H1 (cell line): ENCODE data around the gene CDH20. TPM values are rescaled to one million over a fixed set of nuclear protein-coding genes. Genes with fewer than 3 reads are reported as not detected.

Experiments used
- CTCF ChIA-PET: fragments of 300-600 bp; sonication (Branson Sonifier 250); formaldehyde crosslinking; loops from one replicate; lab custom pipeline; 2021; ENCODE audit not compliant: partially characterized antibody; lab: Charles Lee
- POLR2A ChIA-PET: fragments of 300-600 bp; sonication (Branson Sonifier 250); formaldehyde crosslinking; loops from one replicate; lab custom pipeline; 2021; ENCODE audit warnings: inconsistent platforms; ENCODE audit not compliant: partially characterized antibody; lab: Charles Lee
- DNase-seq, 2 experiments: peaks; one replicate each; pipeline versions ENCODE4 v3.0.0 to v3.0.0-alpha.2; 2010 to 2022; ENCODE audit warnings: low spot score in 2 of 2, low read depth in 1 of 2, mixed read lengths in 1 of 2
- FAIRE-seq: peaks from 2 replicates; lab custom pipeline; 2011; peaks lifted over from hg19 to GRCh38; lab: Jason Lieb, UNC
- H2AFZ ChIP-seq: 2 replicates; pipeline ENCODE4 v1.8.1; 2012; ENCODE audit warnings: low read length, inconsistent platforms
- H2AK5ac ChIP-seq: 2 replicates; pipeline ENCODE4 v1.6.1; 2013; ENCODE audit warnings: low read depth, low read length
- H2BK120ac ChIP-seq: replicated peaks from 2 replicates; pipeline ENCODE3; 2013; ENCODE audit warnings: low read depth, low read length, inconsistent platforms
- H2BK12ac ChIP-seq: 2 replicates; pipeline ENCODE4 v1.6.1; 2013; ENCODE audit warnings: low read depth, low read length
- H2BK15ac ChIP-seq: 2 replicates; pipeline ENCODE4 v1.6.1; 2013; ENCODE audit warnings: low read length
- H2BK20ac ChIP-seq: 2 replicates; pipeline ENCODE4 v1.6.1; 2013; ENCODE audit warnings: low read length
- H2BK5ac ChIP-seq: 2 replicates; pipeline ENCODE4 v1.6.1; 2013; ENCODE audit warnings: low read depth, low read length
- H3K14ac ChIP-seq: 2 replicates; pipeline ENCODE4 v1.6.1; 2013; ENCODE audit warnings: inconsistent platforms; ENCODE audit not compliant: insufficient read length
- H3K18ac ChIP-seq: 2 replicates; pipeline ENCODE4 v1.6.1; 2013; ENCODE audit warnings: low read length; ENCODE audit errors: extremely low read depth
- H3K23ac ChIP-seq: 2 replicates; pipeline ENCODE4 v1.6.1; 2013; ENCODE audit warnings: inconsistent platforms; ENCODE audit not compliant: insufficient read length
- H3K23me2 ChIP-seq: 2 replicates; pipeline ENCODE4 v1.6.1; 2013; ENCODE audit warnings: low read depth, low read length
- H3K27ac ChIP-seq: 2 replicates; pipeline ENCODE4 v1.6.1; 2011; ENCODE audit warnings: low read depth, low read length, inconsistent platforms
- H3K27me3 ChIP-seq, 4 experiments: replicated peaks in 1 of 4; 1 replicate in 1 of 4; 2 replicates in 3 of 4; pipeline versions ENCODE4 v1.6.1 to v1.8.1; 2011 to 2013; ENCODE audit warnings: low read length in 3 of 4, mild to moderate bottlenecking in 3 of 4, inconsistent platforms in 2 of 4, mixed read lengths in 2 of 4, moderate library complexity in 1 of 4; ENCODE audit not compliant: control insufficient read depth in 3 of 4, insufficient read depth in 3 of 4; ENCODE audit errors: extremely low read depth in 1 of 4
- H3K36me3 ChIP-seq, 4 experiments: 2 replicates each; pipeline versions ENCODE4 v1.6.1 to v1.8.1; 2011 to 2013; ENCODE audit warnings: mild to moderate bottlenecking in 4 of 4, low read length in 3 of 4, moderate library complexity in 2 of 4, control low read depth in 1 of 4, inconsistent platforms in 1 of 4; ENCODE audit not compliant: insufficient read depth in 4 of 4, control insufficient read depth in 2 of 4
- H3K4ac ChIP-seq: replicated peaks from 2 replicates; pipeline ENCODE3; 2013; ENCODE audit warnings: low read length, low read depth, mixed read lengths, inconsistent platforms; ENCODE audit not compliant: insufficient read length
- H3K4me1 ChIP-seq, 4 experiments: replicated peaks in 1 of 4; 1 replicate in 1 of 4; 2 replicates in 3 of 4; pipeline versions ENCODE4 v1.6.1 to v1.8.1; 2011 to 2013; ENCODE audit warnings: low read length in 3 of 4, inconsistent platforms in 2 of 4, mixed read lengths in 1 of 4; ENCODE audit not compliant: insufficient read depth in 4 of 4, control insufficient read depth in 3 of 4
- H3K4me2 ChIP-seq, 2 experiments: 2 replicates each; pipeline versions ENCODE4 v1.6.1 to v1.8.1; 2011 to 2013; ENCODE audit warnings: low read depth in 2 of 2, low read length in 2 of 2, control low read depth in 1 of 2, inconsistent platforms in 1 of 2, mild to moderate bottlenecking in 1 of 2; ENCODE audit not compliant: insufficient read depth in 1 of 2
- H3K4me3 ChIP-seq, 4 experiments: fragments of 200-600, 300-600 bp in 1 of 4; sonication (generic), shearing (Covaris generic), sonication (Bioruptor Twin) in 1 of 4; 2 replicates each; pipeline versions ENCODE4 v1.5.1 to v1.8.1; 2011 to 2016; ENCODE audit warnings: low read length in 4 of 4, low read depth in 3 of 4, control low read depth in 2 of 4, inconsistent platforms in 2 of 4, mild to moderate bottlenecking in 2 of 4, mixed read lengths in 1 of 4, moderate library complexity in 1 of 4; ENCODE audit not compliant: insufficient read depth in 2 of 4; ENCODE audit errors: extremely low read depth in 1 of 4
- H3K56ac ChIP-seq: replicated peaks from 2 replicates; pipeline ENCODE3; 2013; ENCODE audit warnings: low read depth, mild to moderate bottlenecking, mixed read lengths, low read length, inconsistent platforms; ENCODE audit not compliant: insufficient read length
- H3K79me1 ChIP-seq: 2 replicates; pipeline ENCODE4 v1.6.1; 2013; ENCODE audit warnings: low read depth, low read length, control low read depth
- H3K79me2 ChIP-seq, 2 experiments: 2 replicates each; pipeline versions ENCODE4 v1.6.1 to v1.8.1; 2012 to 2013; ENCODE audit warnings: low read length in 2 of 2, mild to moderate bottlenecking in 2 of 2, inconsistent platforms in 1 of 2; ENCODE audit not compliant: insufficient read depth in 2 of 2, control insufficient read depth in 1 of 2
- H3K9ac ChIP-seq, 4 experiments: replicated peaks in 1 of 4; 1 replicate in 1 of 4; 2 replicates in 3 of 4; pipeline versions ENCODE4 v1.6.1 to v1.8.1; 2011 to 2013; ENCODE audit warnings: low read depth in 3 of 4, low read length in 3 of 4, control low read depth in 2 of 4, mild to moderate bottlenecking in 2 of 4, moderate library complexity in 2 of 4, inconsistent platforms in 1 of 4; ENCODE audit errors: extremely low read depth in 1 of 4
- H3K9me3 ChIP-seq, 2 experiments: 2 replicates each; pipeline versions ENCODE4 v1.6.1 to v1.8.1; 2012 to 2013; ENCODE audit warnings: mild to moderate bottlenecking in 2 of 2, moderate library complexity in 2 of 2, control low read depth in 1 of 2, inconsistent platforms in 1 of 2, low read depth in 1 of 2, low read length in 1 of 2, mixed read lengths in 1 of 2; ENCODE audit not compliant: insufficient read depth in 2 of 2
- H4K20me1 ChIP-seq, 2 experiments: replicated peaks in 1 of 2; 2 replicates each; pipeline versions ENCODE3 to v1.8.1; 2011 to 2013; ENCODE audit warnings: inconsistent platforms in 2 of 2, low read length in 2 of 2, mild to moderate bottlenecking in 1 of 2; ENCODE audit not compliant: insufficient read depth in 2 of 2, control insufficient read depth in 1 of 2
- H4K5ac ChIP-seq: 2 replicates; pipeline ENCODE4 v1.6.1; 2013; ENCODE audit warnings: low read length, low read depth, mixed read lengths, inconsistent platforms; ENCODE audit not compliant: insufficient read length
- H4K8ac ChIP-seq: 2 replicates; pipeline ENCODE4 v1.8.0; 2013; ENCODE audit warnings: mild to moderate bottlenecking, moderate library complexity, low read length, inconsistent platforms; ENCODE audit not compliant: insufficient read depth; ENCODE audit errors: extremely low read depth
- H4K91ac ChIP-seq: replicated peaks from 2 replicates; pipeline ENCODE3; 2013; ENCODE audit warnings: low read length, mixed read lengths, inconsistent platforms; ENCODE audit not compliant: insufficient read length
- ASH2L ChIP-seq: fragments of 200-600, 300-600 bp; sonication (generic); IDR thresholded peaks from one replicate; pipeline ENCODE4 v1.7.1; 2017; ENCODE audit warnings: low read length
- CEBPB ChIP-seq: IDR thresholded peaks from 2 replicates; pipeline ENCODE4 v1.6.1; 2012; ENCODE audit warnings: low read depth, low read length
- CHD2 ChIP-seq: IDR thresholded peaks from 2 replicates; pipeline ENCODE4 v1.6.1; 2012; ENCODE audit warnings: low read length, improper control_type of control experiment
- EGR1 ChIP-seq: IDR thresholded peaks from 2 replicates; pipeline ENCODE4 v1.6.1; 2011; ENCODE audit warnings: low read depth, low read length, borderline replicate concordance
- EP300 ChIP-seq, 2 experiments: IDR thresholded peaks; 1 replicate in 1 of 2; 2 replicates in 1 of 2; pipeline ENCODE4 v1.6.1; 2011 to 2012; ENCODE audit warnings: low read depth in 2 of 2, low read length in 2 of 2, mild to moderate bottlenecking in 2 of 2, borderline replicate concordance in 1 of 2, inconsistent platforms in 1 of 2, moderate library complexity in 1 of 2
- HDAC6 ChIP-seq: IDR thresholded peaks from one replicate; pipeline ENCODE4 v1.7.1; 2012; ENCODE audit warnings: low read depth, mild to moderate bottlenecking, inconsistent platforms, low read length, moderate library complexity
- JUN ChIP-seq: IDR thresholded peaks from 2 replicates; pipeline ENCODE4 v1.6.1; 2011; ENCODE audit warnings: low read depth, mild to moderate bottlenecking, improper control_type of control experiment, low read length
- MAFK ChIP-seq: IDR thresholded peaks from 2 replicates; pipeline ENCODE4 v1.6.1; 2012; ENCODE audit warnings: low read depth, mild to moderate bottlenecking, improper control_type of control experiment, low read length
- SIX5 ChIP-seq: IDR thresholded peaks from 2 replicates; pipeline ENCODE4 v1.6.1; 2011; ENCODE audit warnings: mild to moderate bottlenecking, low read depth, low read length
- SP2 ChIP-seq: IDR thresholded peaks from 2 replicates; pipeline ENCODE4 v1.6.1; 2012; ENCODE audit warnings: mild to moderate bottlenecking, low read length, inconsistent platforms
- TEAD4 ChIP-seq: IDR thresholded peaks from 2 replicates; pipeline ENCODE4 v1.6.1; 2012; ENCODE audit warnings: low read depth, low read length, inconsistent platforms, mixed read lengths
- polyA plus RNA-seq, 7 experiments: library from polyadenylated mRNA; depleted of rRNA in 3 of 7; stranded (reverse) in 5 of 7; unstranded in 2 of 7; fragments of >200 nt in 5 of 7; fragments of 200-250 nt in 2 of 7; gene quantifications; 1 replicate in 5 of 7; 2 replicates in 1 of 7; 4 replicates in 1 of 7; pipeline versions ENCODE4 v1.2.1 to v1.2.3, GENCODE V29; 2011 to 2013; ENCODE audit warnings: missing spikeins in 2 of 7, mixed read lengths in 2 of 7
- total RNA-seq: library from RNA; stranded (reverse); fragmentation: NEBNext Ultra II Directional; extraction: Animal tissue kit (Norgen Biotek cat#: 25700); gene quantifications from 2 replicates; pipeline ENCODE4 v1.2.1, GENCODE V29; 2021
- TF ChIP-seq, protein P1 (sequence below): IDR thresholded peaks from 2 replicates; pipeline ENCODE4 v1.6.1; 2011; ENCODE audit warnings: low read depth, mild to moderate bottlenecking, low read length; ENCODE audit not compliant: insufficient read depth

CDH20 gene
- total and polyA plus RNA-seq, 2 of the 8 experiments (the other 6 are each of a cell fraction or from before 2014, with no cell fraction given): 0.07 to 0.12 TPM

DNA sequence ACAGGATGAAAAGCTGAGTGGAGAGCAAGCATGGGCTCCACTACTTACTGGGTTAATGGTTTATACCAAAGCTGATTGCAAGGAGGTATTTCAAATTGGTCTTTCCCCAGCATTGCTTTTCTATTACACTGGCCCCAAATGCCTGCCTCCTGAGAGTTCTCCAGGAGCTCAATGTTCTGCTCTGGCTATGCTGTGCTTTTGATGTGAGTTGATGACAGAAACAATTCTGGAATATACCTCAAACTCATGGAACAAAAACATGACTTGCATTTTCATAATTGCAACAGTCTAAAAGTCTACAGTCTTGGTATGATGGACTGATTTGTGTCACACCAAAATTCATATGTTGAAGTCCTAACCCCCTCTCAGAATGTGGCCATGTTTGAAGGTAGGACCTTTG is 258.0 kb downstream of the CDH20 start:
- Histone ChIP-seq H2AK5ac (no peak overlapping the region), H3K27ac (no peak overlapping the region), H3K79me1 (no peaks in the 10 kb centered on the region), H3K4me1 (no peaks in the 10 kb centered on the region), H3K4me3 (no peak overlapping the region), H2BK120ac (no peak overlapping the region), H4K8ac (no peak overlapping the region), H3K14ac (no peak overlapping the region), H2BK5ac (no peak overlapping the region), H2BK15ac (no peak overlapping the region), H2AFZ (no peak overlapping the region), H4K20me1 (no peaks in the 10 kb centered on the region), H3K4ac (no peak overlapping the region), H3K36me3 (no peaks in the 10 kb centered on the region), H2BK12ac (no peak overlapping the region), H4K91ac (no peak overlapping the region), H3K23ac (no peak overlapping the region), H3K56ac (no peak overlapping the region), H2BK20ac (no peak overlapping the region), H4K5ac (no peak overlapping the region), H3K9ac (no peak overlapping the region), H3K18ac (no peak overlapping the region), H3K4me2 (no peak overlapping the region), H3K79me2 (no peaks in the 10 kb centered on the region), H3K9me3 (no peaks in the 10 kb centered on the region), H3K27me3 (no peaks in the 10 kb centered on the region), H3K23me2 (no peaks in the 10 kb centered on the region)
- FAIRE-seq (no peak), DNase-seq (no peak)
- ChIA-PET POLR2A (no interaction called here), CTCF (no interaction called here)
- no peak for TF ChIP-seq HDAC6
- TF ChIP-seq, protein P1, sequence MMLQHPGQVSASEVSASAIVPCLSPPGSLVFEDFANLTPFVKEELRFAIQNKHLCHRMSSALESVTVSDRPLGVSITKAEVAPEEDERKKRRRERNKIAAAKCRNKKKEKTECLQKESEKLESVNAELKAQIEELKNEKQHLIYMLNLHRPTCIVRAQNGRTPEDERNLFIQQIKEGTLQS: no peak
- TF ChIP-seq EP300 (IDR thresholded peaks at IDR 0.05; ENCODE audit: borderline replicate concordance in 1 of 2, low read depth in 2 of 2, low read length in 2 of 2): no peak
- no peak for TF ChIP-seq MAFK
- TF ChIP-seq TEAD4: no peak
- no peak for TF ChIP-seq CEBPB
- TF ChIP-seq JUN: no peak
- no peak for TF ChIP-seq SIX5
- no peak for TF ChIP-seq CHD2
- no peak for TF ChIP-seq EGR1
- TF ChIP-seq SP2: no peak
- TF ChIP-seq ASH2L: no peak
